ENCODE data around the gene C2CD5.

DNA sequence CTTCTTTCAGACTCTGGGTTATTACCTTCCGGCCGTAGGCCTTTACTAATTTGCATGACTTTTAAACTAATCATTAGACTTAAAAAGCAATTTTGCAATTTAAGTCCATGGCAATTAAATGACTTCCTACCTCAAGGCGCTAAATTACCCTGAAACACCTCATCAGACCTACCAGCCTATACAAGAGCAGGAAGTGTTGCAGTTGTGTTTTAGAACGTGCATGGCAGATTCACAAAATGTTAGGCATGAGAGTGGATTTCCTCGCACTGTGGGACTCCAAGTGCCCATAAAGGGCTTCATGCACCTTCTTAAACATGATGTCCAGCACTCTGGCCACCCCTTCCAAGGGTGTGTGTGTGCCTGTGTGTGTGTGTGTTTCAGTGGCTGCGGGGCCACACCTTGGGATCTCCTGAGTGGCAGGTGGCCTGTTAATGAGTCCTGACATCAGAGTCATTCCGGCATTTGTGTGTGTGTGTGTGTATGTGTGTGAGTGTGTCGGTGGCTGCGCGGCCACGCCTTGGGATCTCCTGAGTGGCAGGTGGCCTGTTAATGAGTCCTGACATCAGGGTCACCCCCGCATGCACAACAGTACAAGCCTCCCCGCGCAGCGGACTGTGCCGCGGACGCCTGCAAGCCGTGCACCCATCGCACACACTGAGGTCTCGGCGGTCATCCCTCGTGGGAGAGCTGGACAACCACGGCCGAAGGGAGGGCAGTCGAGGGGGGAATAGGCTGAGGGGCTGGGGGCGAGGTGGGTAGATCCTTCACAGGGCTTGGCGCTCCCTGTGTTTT is 900 bp downstream of the C2CD5 start:
- TF ChIP-seq, protein P1, sequence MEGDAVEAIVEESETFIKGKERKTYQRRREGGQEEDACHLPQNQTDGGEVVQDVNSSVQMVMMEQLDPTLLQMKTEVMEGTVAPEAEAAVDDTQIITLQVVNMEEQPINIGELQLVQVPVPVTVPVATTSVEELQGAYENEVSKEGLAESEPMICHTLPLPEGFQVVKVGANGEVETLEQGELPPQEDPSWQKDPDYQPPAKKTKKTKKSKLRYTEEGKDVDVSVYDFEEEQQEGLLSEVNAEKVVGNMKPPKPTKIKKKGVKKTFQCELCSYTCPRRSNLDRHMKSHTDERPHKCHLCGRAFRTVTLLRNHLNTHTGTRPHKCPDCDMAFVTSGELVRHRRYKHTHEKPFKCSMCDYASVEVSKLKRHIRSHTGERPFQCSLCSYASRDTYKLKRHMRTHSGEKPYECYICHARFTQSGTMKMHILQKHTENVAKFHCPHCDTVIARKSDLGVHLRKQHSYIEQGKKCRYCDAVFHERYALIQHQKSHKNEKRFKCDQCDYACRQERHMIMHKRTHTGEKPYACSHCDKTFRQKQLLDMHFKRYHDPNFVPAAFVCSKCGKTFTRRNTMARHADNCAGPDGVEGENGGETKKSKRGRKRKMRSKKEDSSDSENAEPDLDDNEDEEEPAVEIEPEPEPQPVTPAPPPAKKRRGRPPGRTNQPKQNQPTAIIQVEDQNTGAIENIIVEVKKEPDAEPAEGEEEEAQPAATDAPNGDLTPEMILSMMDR (conservative IDR thresholded peaks at IDR 0.05 in 1 of 2, IDR thresholded peaks at IDR 0.05 in 1 of 2; ENCODE audit: low read depth in 1 of 2, low read length in 2 of 2): no peak
- no peak for TF ChIP-seq EZH2 (IDR thresholded peaks at IDR 0.05; ENCODE audit: low read length, missing control alignments)
